Parietal lobe (tissue), 1 donor: ENCODE results near the gene THTPA. TPM values are rescaled to one million over a fixed set of nuclear protein-coding genes. Genes with fewer than 3 reads are reported as not detected.

Source experiments
- total RNA-seq: library from RNA; depleted of rRNA; stranded (reverse); fragments of >200 nt; gene quantifications from one replicate; pipeline ENCODE4 v1.2.3, GENCODE V29; 2014

Gene THTPA
- total RNA-seq = 16.9 TPM

DNA sequence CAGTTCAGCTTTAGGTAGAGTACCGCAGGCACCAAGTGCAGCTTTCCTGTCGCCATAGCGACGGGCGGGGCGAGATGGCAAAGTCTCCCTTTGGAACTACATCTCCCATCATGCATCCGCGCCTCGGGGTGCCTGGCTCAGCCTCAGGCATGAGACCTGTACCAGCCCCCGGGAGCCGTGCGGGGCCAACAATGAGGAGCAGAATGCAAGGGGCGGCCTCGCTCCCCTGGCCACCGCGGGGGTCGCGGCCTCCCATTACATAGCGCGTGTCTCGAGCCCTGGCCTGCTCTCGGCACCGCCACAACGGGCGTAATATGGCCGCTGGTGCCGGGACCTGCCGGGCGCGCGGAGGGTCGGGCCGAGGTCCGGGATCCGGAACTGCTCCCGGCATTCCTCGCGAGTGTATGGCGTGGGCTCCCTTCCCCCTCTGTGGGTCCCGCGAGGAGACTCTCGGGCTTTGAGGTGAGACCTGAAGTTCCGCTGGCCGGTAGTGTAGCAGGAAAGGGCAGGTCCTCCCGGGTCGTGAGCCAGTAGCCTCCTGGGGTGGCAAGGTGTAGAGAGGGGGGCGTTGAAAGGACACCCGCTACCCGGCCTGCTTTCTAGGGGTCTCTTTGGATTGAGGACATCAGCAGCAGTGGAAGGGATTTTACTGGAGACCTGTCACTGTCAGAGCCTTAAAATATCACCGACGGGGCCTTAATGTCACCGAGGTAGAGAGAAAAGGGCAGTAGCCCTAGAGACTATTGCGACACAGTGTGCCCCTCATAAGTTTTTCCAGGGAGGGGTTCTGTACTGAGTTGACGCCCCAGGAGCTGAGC lies at the start of gene THTPA:
TSS of gene THTPA (plus strand) at position 390 of the 818 bp plus-strand sequence. CDS start 487 bp downstream, outside the sequence.

GRCh38 chr14:23551266-23552028 lies 4.6 kb upstream of the THTPA start, which contains the start of gene ZFHX2:
Gene ZFHX2 (minus strand): TSS chr14:23551765. CDS start chr14:23535325, 16,440 bp downstream.

GRCh38 chr14:23567186-23568020 lies 11.3 kb downstream of the THTPA start, which contains the start of gene AP1G2:
Gene AP1G2 (minus strand): TSS chr14:23567791. CDS start chr14:23567314, 477 bp downstream.

GRCh38 chr14:23578560-23579310 lies 22.7 kb downstream of the THTPA start, which contains the start of gene JPH4:
Gene JPH4 (minus strand): TSS chr14:23578790. CDS start chr14:23577453, 1,337 bp downstream.

Other genes starting within 250 kb of the THTPA start
- 20.3 TPM for gene BCL2L2, start 249.4 kb upstream of the THTPA start, total RNA-seq
- gene PABPN1, start 234.8 kb upstream of the THTPA start, total RNA-seq = 94.8 TPM
- 164 TPM for gene SLC22A17, start 203.4 kb upstream of the THTPA start, total RNA-seq
- 24.1 TPM for gene EFS, start 191.1 kb upstream of the THTPA start, total RNA-seq
- not detected for gene IL25, start 183.5 kb upstream of the THTPA start, total RNA-seq
- gene CMTM5, start 179.2 kb upstream of the THTPA start, total RNA-seq = 1.3 TPM
- not detected for gene MYH6, start 148.0 kb upstream of the THTPA start, total RNA-seq
- gene MYH7, start 120.6 kb upstream of the THTPA start, total RNA-seq = 0.31 TPM
- 46.3 TPM for gene NGDN, start 86.6 kb upstream of the THTPA start, total RNA-seq
- 5.0 TPM for gene ZFHX2, start 4.5 kb upstream of the THTPA start, total RNA-seq
- gene AP1G2, start 11.5 kb downstream of the THTPA start, total RNA-seq = 41.9 TPM
- 50.1 TPM for gene JPH4, start 22.5 kb downstream of the THTPA start, total RNA-seq
- not detected for gene DHRS2, start 80.1 kb downstream of the THTPA start, total RNA-seq